Osteocyte (in vitro differentiated cells): ENCODE data around the gene OBP2B. TPM values are rescaled to one million over a fixed set of nuclear protein-coding genes. Genes with fewer than 3 reads are reported as not detected.
A peak's percentile ranks its signal among the peaks of the same experiment; 100 is the strongest.
"Not testable (repeated sequence)": the region's sequence is repeated elsewhere in the genome, so short reads cannot be mapped to it uniquely, and the experiment has no call there.

Experiments
- DNase-seq: peaks from one replicate; pipeline ENCODE4 v3.0.0; 2021; ENCODE audit warnings: mixed read lengths; ENCODE audit not compliant: unreplicated experiment; ENCODE audit errors: extremely low spot score
- H3K27ac Mint-ChIP-seq: one replicate; pipeline ENCODE4 v1.8.0; 2021; ENCODE audit warnings: mild to moderate bottlenecking, mixed read lengths; ENCODE audit not compliant: unreplicated experiment
- H3K27me3 Mint-ChIP-seq: one replicate; pipeline ENCODE4 v1.8.0; 2021; ENCODE audit warnings: mixed read lengths; ENCODE audit not compliant: unreplicated experiment
- H3K36me3 Mint-ChIP-seq: one replicate; pipeline ENCODE4 v1.8.0; 2021; ENCODE audit warnings: mixed read lengths; ENCODE audit not compliant: unreplicated experiment
- H3K4me1 Mint-ChIP-seq: one replicate; pipeline ENCODE4 v1.8.0; 2021; ENCODE audit warnings: mixed read lengths; ENCODE audit not compliant: unreplicated experiment
- H3K4me3 Mint-ChIP-seq: one replicate; pipeline ENCODE4 v1.8.0; 2021; ENCODE audit warnings: mild to moderate bottlenecking, moderate library complexity, mixed read lengths; ENCODE audit not compliant: unreplicated experiment
- H3K9me3 Mint-ChIP-seq: one replicate; pipeline ENCODE4 v1.8.0; 2021; ENCODE audit warnings: mixed read lengths; ENCODE audit not compliant: unreplicated experiment
- total RNA-seq: library from RNA; stranded (reverse); gene quantifications from 2 replicates; pipeline ENCODE4 v1.2.1, GENCODE V29; 2021
- TF ChIP-seq, protein P1 (sequence below): fragments of 200-600 bp; sonication (generic); IDR thresholded peaks from 2 replicates; pipeline ENCODE4 v1.5.0; 2021; ENCODE audit warnings: antibody characterized with exemption, mild to moderate bottlenecking, moderate library complexity

The OBP2B gene
- total RNA-seq, 1 donor from 2014 or later = not detected

- H3K4me3 Mint-ChIP-seq = no peak overlapping the region
- no peaks in the 10 kb centered on the region for H3K9me3 Mint-ChIP-seq
- H3K27ac Mint-ChIP-seq = no peak overlapping the region
- peaks cover 50% of the 10 kb centered on the region for H3K27me3 Mint-ChIP-seq
- no peaks in the 10 kb centered on the region for H3K4me1 Mint-ChIP-seq
- DNase-seq = no peak
- no peaks in the 10 kb centered on the region for H3K36me3 Mint-ChIP-seq
- TF ChIP-seq, protein P1, sequence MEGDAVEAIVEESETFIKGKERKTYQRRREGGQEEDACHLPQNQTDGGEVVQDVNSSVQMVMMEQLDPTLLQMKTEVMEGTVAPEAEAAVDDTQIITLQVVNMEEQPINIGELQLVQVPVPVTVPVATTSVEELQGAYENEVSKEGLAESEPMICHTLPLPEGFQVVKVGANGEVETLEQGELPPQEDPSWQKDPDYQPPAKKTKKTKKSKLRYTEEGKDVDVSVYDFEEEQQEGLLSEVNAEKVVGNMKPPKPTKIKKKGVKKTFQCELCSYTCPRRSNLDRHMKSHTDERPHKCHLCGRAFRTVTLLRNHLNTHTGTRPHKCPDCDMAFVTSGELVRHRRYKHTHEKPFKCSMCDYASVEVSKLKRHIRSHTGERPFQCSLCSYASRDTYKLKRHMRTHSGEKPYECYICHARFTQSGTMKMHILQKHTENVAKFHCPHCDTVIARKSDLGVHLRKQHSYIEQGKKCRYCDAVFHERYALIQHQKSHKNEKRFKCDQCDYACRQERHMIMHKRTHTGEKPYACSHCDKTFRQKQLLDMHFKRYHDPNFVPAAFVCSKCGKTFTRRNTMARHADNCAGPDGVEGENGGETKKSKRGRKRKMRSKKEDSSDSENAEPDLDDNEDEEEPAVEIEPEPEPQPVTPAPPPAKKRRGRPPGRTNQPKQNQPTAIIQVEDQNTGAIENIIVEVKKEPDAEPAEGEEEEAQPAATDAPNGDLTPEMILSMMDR = no peak
Measured at GRCh38 chr9:133221177-133221809, 12.2 kb upstream of the OBP2B start.

- H3K36me3 Mint-ChIP-seq, H3K4me3 Mint-ChIP-seq, H3K9me3 Mint-ChIP-seq, H3K4me1 Mint-ChIP-seq, H3K27ac Mint-ChIP-seq: not testable (repeated sequence)
- DNase-seq = peak; percentile 67
- peaks cover 66% of the 10 kb centered on the region for H3K27me3 Mint-ChIP-seq
Measured at GRCh38 chr9:133218049-133218975, 9.3 kb upstream of the OBP2B start.

- H3K9me3 Mint-ChIP-seq, H3K27ac Mint-ChIP-seq, H3K4me1 Mint-ChIP-seq, H3K4me3 Mint-ChIP-seq, H3K36me3 Mint-ChIP-seq: not testable (repeated sequence)
- peaks cover 65% of the 10 kb centered on the region for H3K27me3 Mint-ChIP-seq
- DNase-seq = peak; percentile 79
Measured at GRCh38 chr9:133217333-133217988, 8.4 kb upstream of the OBP2B start.

- not testable (repeated sequence) for H3K36me3 Mint-ChIP-seq, H3K4me1 Mint-ChIP-seq, H3K27ac Mint-ChIP-seq, DNase-seq, H3K4me3 Mint-ChIP-seq
- peaks cover 12% of the 10 kb centered on the region for H3K9me3 Mint-ChIP-seq
- H3K27me3 Mint-ChIP-seq = peaks cover 64% of the 10 kb centered on the region
Measured at GRCh38 chr9:133214276-133214675, 5.2 kb upstream of the OBP2B start.

DNA sequence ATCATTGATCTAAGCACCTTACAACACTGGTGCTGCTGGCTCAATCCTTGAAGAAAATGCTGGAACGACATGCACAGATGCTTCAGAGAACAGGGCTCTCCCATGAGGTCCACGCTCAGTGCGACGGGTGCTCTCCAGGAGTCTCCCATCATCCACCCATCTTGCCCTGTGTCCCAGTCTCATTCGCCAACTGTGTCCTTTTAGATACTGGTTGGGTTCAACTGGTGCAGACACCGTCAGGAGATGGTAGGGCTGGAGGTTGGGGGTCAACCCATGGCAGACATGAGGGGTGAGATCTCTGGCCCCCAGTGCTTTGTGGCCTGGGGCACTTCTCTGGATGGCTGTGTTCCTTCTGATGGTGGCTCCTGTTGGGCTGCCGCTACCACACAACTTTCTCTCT, 1.6 kb upstream of the OBP2B start:
- Mint-ChIP-seq H3K27ac (no peak overlapping the region), H3K4me1 (no peaks in the 10 kb centered on the region), H3K4me3 (no peak overlapping the region), H3K27me3 (peaks cover 36% of the 10 kb centered on the region), H3K36me3 (no peaks in the 10 kb centered on the region), H3K9me3 (peaks cover 12% of the 10 kb centered on the region)
- TF ChIP-seq, protein P1 = no peak
- no peak for DNase-seq

GRCh38 chr9:133210202-133210532, 1.1 kb upstream of the OBP2B start:
- peaks cover 33% of the 10 kb centered on the region for H3K27me3 Mint-ChIP-seq
- H3K36me3 Mint-ChIP-seq = no peaks in the 10 kb centered on the region
- no peak overlapping the region for H3K27ac Mint-ChIP-seq
- no peak overlapping the region for H3K4me3 Mint-ChIP-seq
- H3K9me3 Mint-ChIP-seq = peaks cover 12% of the 10 kb centered on the region
- no peak for DNase-seq
- no peaks in the 10 kb centered on the region for H3K4me1 Mint-ChIP-seq
- TF ChIP-seq, protein P1 = no peak

DNA sequence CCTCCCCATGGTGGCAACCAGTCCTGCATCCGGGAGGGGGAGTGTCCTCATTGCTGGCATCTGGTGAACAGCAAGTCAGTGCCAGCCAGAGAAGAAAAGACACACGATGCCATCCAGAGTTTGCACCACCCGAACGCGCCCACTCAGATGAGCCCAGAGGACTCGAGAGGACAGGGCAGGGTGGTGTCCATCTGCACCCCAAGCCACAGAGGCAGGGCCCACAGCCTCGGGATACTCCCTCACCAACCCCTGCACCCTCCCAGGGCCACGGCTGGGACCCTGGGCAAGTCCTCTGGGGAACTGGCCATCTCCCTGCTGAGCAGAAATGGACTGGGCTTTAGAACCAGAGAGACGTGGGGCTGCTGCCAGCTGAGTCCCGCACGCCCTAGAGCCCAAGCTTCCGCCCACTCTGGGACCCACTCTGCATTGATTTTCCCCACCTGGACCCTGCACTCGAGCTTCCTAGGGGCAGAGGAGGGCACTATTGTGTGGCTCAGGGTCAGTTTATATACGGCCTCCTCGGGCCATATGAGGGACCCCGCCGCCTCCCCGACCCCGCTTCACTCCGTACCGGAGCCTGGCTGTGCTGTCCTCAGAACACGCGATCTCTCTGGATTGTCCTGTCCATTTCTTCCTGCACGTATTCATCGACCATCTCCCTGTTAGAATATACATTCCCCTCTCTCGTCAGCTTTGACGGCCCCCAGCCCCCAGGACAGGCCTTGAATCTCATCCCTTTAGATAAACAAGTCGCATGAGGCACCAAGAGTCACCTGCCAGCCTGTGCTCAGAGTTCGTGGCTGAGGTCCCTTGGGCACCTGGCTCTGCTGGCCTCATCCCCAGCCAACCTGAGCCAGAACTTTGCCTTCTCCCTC, 514 bp upstream of the OBP2B start:
- H3K4me1 Mint-ChIP-seq, H3K27ac Mint-ChIP-seq, H3K9me3 Mint-ChIP-seq, H3K4me3 Mint-ChIP-seq, H3K36me3 Mint-ChIP-seq: not testable (repeated sequence)
- H3K27me3 Mint-ChIP-seq = peaks cover 27% of the 10 kb centered on the region
- peak; percentile 81 for DNase-seq

GRCh38 chr9:133208171-133208879, 725 bp downstream of the OBP2B start:
- DNase-seq, H3K27ac Mint-ChIP-seq, H3K4me3 Mint-ChIP-seq, H3K9me3 Mint-ChIP-seq, H3K4me1 Mint-ChIP-seq, H3K36me3 Mint-ChIP-seq: not testable (repeated sequence)
- H3K27me3 Mint-ChIP-seq = peaks cover 18% of the 10 kb centered on the region
